C4-2B (cell line): Measurements from ENCODE around the gene FES.

ENCODE experiments used
- CTCF ChIP-seq: fragments of 450-650 bp; conservative IDR thresholded peaks from 2 replicates; pipeline ENCODE4 v1.5.1; 2017; ENCODE audit warnings: mild to moderate bottlenecking
- ZFX ChIP-seq: fragments of 450-650 bp; IDR thresholded peaks from 2 replicates; pipeline ENCODE4 v1.6.1; 2017

GRCh38 chr15:90884719-90885431 is 571 bp downstream of the FES start:
- no peak for TF ChIP-seq CTCF
- TF ChIP-seq ZFX = no peak
